Pancreas (tissue), 10 donors: ENCODE data around the gene FADS1. TPM values are rescaled to one million over a fixed set of nuclear protein-coding genes. Genes with fewer than 3 reads are reported as not detected.
A peak's percentile ranks its signal among the peaks of the same experiment; 100 is the strongest.

Source experiments
- ATAC-seq, 4 donors: fragments of 200-7000 bp; cut with Tn5 transposase; one replicate each; pipeline versions ENCODE4 v1.8.0 to v1.9.1; 2020; ENCODE audit warnings: mild to moderate bottlenecking in 4 of 4, moderate library complexity in 4 of 4
- DNase-seq, 6 donors: peaks; one replicate each; pipeline ENCODE4 v3.0.0-alpha.2; 2020
- FAIRE-seq: peaks from 2 replicates; lab custom pipeline; 2012; peaks lifted over from hg19 to GRCh38; lab: Jason Lieb, UNC
- H3K27ac ChIP-seq, 4 donors: fragments of 200-600 bp; sonication (generic); 1 replicate in 3 of 4; 2 replicates in 1 of 4; pipeline versions ENCODE4 v1.5.0 to v1.8.0; 2020
- H3K27me3 ChIP-seq, 4 donors: fragments of 200-600 bp; one replicate each; pipeline ENCODE4 v1.8.0; 2021
- H3K36me3 ChIP-seq, 3 donors: fragments of 200-600 bp; sonication (generic) in 1 of 3; one replicate each; pipeline versions ENCODE4 v1.5.0 to v1.8.0; 2020 to 2021
- H3K4me1 ChIP-seq, 3 donors: fragments of 200-600 bp; one replicate each; pipeline ENCODE4 v1.8.0; 2021
- H3K4me3 ChIP-seq, 4 donors: fragments of 200-600 bp; sonication (generic) in 2 of 4; one replicate each; pipeline versions ENCODE4 v1.5.0 to v1.8.0; 2020 to 2021
- H3K9me3 ChIP-seq, 4 donors: fragments of 200-600 bp; one replicate each; pipeline ENCODE4 v1.8.0; 2021
- CTCF ChIP-seq, 4 donors: fragments of 200-600 bp; sonication (generic) in 3 of 4; IDR thresholded peaks; one replicate each; pipeline versions ENCODE4 v1.5.0 to v1.8.0; 2021; ENCODE audit warnings: antibody characterized with exemption in 4 of 4
- WGBS, 2 donors: extraction: QIAGEN DNeasy Blood & Tissue Kit; methylation state at CpG; one replicate each; pipeline ENCODE4 v1.1.7; 2013; 5-methylcytosine and 5-hydroxymethylcytosine counted together
- intact Hi-C, 3 donors: fragments of 100-400 bp; cut with DNase I; formaldehyde crosslinking; loops; one replicate each; pipeline versions ENCODE4 v1.11.1 to v1.14.2; 2022
- polyA plus RNA-seq, 2 donors: library from polyadenylated mRNA; stranded (reverse); fragments of 200-250 nt; gene quantifications; one replicate each; pipeline ENCODE4 v1.2.3, GENCODE V29; 2013
- total RNA-seq, 6 donors: library from RNA; stranded (reverse); fragmentation: NEBNext Ultra II Directional in 4 of 6; extraction: Animal tissue kit (Norgen Biotek cat#: 25700) in 4 of 6; gene quantifications; one replicate each; pipeline versions ENCODE4 v1.2.1 to v1.2.4, GENCODE V29; 2021 to 2023
- donor health status: healthy with polysubstance abuse.
- donor health status: DM: no; HTN: no; CAD: no; lungs with moderate emphysema.
- donor health status: DM: no; HTN: no; CAD: no.
- donor health status: control.
- donor health status: control.
- donor health status: Bipolar disorder and iron deficiency.
- donor health status: DM: yes; HTN: yes; CAD: no.
- donor health status: DM: no; HTN: no; CAD: no.
- donor health status: DM: no; HTN: no; CAD: no.
- donor health status: DM: yes; HTN: yes; CAD: no.

Gene FADS1
- total and polyA plus RNA-seq, 8 donors = 2.3 to 15.1 (median 5.4) TPM

- FAIRE-seq = no peak
- H3K36me3 ChIP-seq = peaks cover 0 to 15% (median 0%) of the 10 kb centered on the region in 3 donors
Measured at GRCh38 chr11:61774411-61774810, 42.4 kb downstream of the FADS1 start.

GRCh38 chr11:61773809-61774208 lies 43.0 kb downstream of the FADS1 start:
- H3K27ac ChIP-seq = no peak overlapping the region
- 91 to 94% methylated on average over 18 of the region's 18 CpGs for WGBS, 2 donors
- FAIRE-seq (no peak), ATAC-seq (no peak), DNase-seq (peak in 1 of 6 donors; percentile 72)
- H3K36me3 ChIP-seq = peaks cover 0 to 9% (median 0%) of the 10 kb centered on the region in 3 donors
- H3K4me3 ChIP-seq = no peak overlapping the region
- H3K4me1 ChIP-seq = peaks cover 17 to 25% (median 19%) of the 10 kb centered on the region in 3 donors
- TF ChIP-seq CTCF (IDR thresholded peaks at IDR 0.05) = no peak
- H3K9me3 ChIP-seq = no peaks in the 10 kb centered on the region
- intact Hi-C loops = no loop called here
- H3K27me3 ChIP-seq = no peaks in the 10 kb centered on the region

More at GRCh38 chr11:61774411-61774810, 42.4 kb downstream of the FADS1 start:
- no peak for ATAC-seq
- no peak for TF ChIP-seq CTCF (IDR thresholded peaks at IDR 0.05)
- WGBS, 2 donors = 90% methylated on average over 8 to 12 of the region's 12 CpGs
- no peaks in the 10 kb centered on the region for H3K27me3 ChIP-seq
- DNase-seq = peak in 2 of 6 donors; percentile 11 to 41
- peaks cover 11 to 19% (median 13%) of the 10 kb centered on the region in 3 donors for H3K4me1 ChIP-seq
- no peaks in the 10 kb centered on the region for H3K9me3 ChIP-seq
- H3K27ac ChIP-seq = no peak overlapping the region
- H3K4me3 ChIP-seq = no peak overlapping the region
- intact Hi-C loops = no loop called here

- intact Hi-C loops = no loop called here
Measured at GRCh38 chr11:61773356-61773755, 43.4 kb downstream of the FADS1 start.

GRCh38 chr11:61771985-61772455 lies 44.8 kb downstream of the FADS1 start:
- Histone ChIP-seq H3K4me1 (peaks cover 20 to 28% (median 20%) of the 10 kb centered on the region in 3 donors), H3K36me3 (no peaks in the 10 kb centered on the region), H3K27me3 (no peaks in the 10 kb centered on the region), H3K4me3 (no peak overlapping the region), H3K9me3 (no peaks in the 10 kb centered on the region), H3K27ac (peak overlapping the region; percentile 19 to 52 (median 44))
- ATAC-seq = no peak
- no peak for TF ChIP-seq CTCF (IDR thresholded peaks at IDR 0.05)
- intact Hi-C loops = no loop called here
- FAIRE-seq = no peak
- peak in 1 of 6 donors; percentile 59 for DNase-seq
- 67 to 80% methylated on average over 6 to 7 of the region's 7 CpGs for WGBS, 2 donors

More at GRCh38 chr11:61773356-61773755, 43.4 kb downstream of the FADS1 start:
- FAIRE-seq (no peak), DNase-seq (peak in 1 of 6 donors; percentile 45), ATAC-seq (no peak)
- no peaks in the 10 kb centered on the region for H3K9me3 ChIP-seq
- 86 to 88% methylated on average over 8 to 10 of the region's 10 CpGs for WGBS, 2 donors
- TF ChIP-seq CTCF (IDR thresholded peaks at IDR 0.05) = no peak
- H3K27me3 ChIP-seq = no peaks in the 10 kb centered on the region
- H3K4me1 ChIP-seq = peaks cover 22 to 30% (median 23%) of the 10 kb centered on the region in 3 donors
- H3K4me3 ChIP-seq = no peak overlapping the region
- H3K27ac ChIP-seq = no peak overlapping the region
- peaks cover 0 to 5% (median 0%) of the 10 kb centered on the region in 3 donors for H3K36me3 ChIP-seq

GRCh38 chr11:61771195-61771894 lies 45.5 kb downstream of the FADS1 start:
- intact Hi-C loops = no loop called here
- H3K27ac ChIP-seq = peak overlapping the region in 1 of 4 donors; percentile 19
- ATAC-seq (no peak), FAIRE-seq (no peak), DNase-seq (peak in 1 of 6 donors; percentile 68)
- no peak for TF ChIP-seq CTCF (IDR thresholded peaks at IDR 0.05)
- H3K4me3 ChIP-seq = no peak overlapping the region
- H3K36me3 ChIP-seq = no peaks in the 10 kb centered on the region
- no peaks in the 10 kb centered on the region for H3K9me3 ChIP-seq
- H3K27me3 ChIP-seq = no peaks in the 10 kb centered on the region
- WGBS, 2 donors = 91 to 92% methylated on average over 14 to 15 of the region's 15 CpGs
- peaks cover 15 to 28% (median 20%) of the 10 kb centered on the region in 3 donors for H3K4me1 ChIP-seq
